Measurements from ENCODE around the gene CRCP.

DNA sequence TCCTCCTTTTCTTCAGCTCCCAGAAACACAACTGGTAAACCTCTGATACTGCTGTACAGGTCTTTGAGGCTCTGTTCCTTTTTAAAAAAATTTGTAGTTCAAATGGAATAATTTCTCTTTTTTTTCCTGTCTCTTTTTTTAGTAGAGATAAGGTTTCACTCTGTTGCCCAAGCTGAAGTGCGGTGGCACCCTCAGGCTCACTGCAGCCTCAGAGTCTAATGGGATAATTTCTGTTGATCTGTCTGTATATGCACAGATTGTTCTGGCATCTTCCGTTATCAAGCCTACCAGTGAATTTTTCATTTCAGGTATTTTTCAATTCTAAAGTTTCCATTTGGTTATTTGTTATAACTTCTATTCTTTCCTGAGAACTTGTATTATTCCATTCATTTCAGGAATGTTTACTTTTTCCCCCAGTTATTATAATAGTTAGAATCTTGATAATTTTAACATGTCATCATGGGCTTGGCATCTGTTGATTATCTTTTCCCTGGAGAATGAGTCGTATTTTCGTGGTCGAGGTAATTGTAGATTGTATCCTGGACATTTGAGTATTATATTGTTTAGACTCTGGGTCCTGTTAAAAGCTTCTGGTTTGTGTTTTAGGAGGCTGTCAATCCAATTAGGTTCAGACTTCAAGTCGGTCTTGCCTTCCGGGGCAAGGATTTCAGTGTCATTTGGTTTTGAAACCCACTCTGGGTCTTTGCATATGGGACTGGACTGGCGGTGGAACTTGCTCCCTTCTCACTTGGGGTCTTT, 24.5 kb downstream of the CRCP start:
- TF ChIP-seq, protein P1, sequence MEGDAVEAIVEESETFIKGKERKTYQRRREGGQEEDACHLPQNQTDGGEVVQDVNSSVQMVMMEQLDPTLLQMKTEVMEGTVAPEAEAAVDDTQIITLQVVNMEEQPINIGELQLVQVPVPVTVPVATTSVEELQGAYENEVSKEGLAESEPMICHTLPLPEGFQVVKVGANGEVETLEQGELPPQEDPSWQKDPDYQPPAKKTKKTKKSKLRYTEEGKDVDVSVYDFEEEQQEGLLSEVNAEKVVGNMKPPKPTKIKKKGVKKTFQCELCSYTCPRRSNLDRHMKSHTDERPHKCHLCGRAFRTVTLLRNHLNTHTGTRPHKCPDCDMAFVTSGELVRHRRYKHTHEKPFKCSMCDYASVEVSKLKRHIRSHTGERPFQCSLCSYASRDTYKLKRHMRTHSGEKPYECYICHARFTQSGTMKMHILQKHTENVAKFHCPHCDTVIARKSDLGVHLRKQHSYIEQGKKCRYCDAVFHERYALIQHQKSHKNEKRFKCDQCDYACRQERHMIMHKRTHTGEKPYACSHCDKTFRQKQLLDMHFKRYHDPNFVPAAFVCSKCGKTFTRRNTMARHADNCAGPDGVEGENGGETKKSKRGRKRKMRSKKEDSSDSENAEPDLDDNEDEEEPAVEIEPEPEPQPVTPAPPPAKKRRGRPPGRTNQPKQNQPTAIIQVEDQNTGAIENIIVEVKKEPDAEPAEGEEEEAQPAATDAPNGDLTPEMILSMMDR (IDR thresholded peaks at IDR 0.05; ENCODE audit: insufficient read depth, low read depth, low read length) = no peak
- TF ChIP-seq EZH2 (IDR thresholded peaks at IDR 0.05; ENCODE audit: insufficient read depth, low read length) = no peak

Data from astrocyte (in vitro differentiated cells and primary cell).